ENCODE data around the gene KCTD21.

DNA sequence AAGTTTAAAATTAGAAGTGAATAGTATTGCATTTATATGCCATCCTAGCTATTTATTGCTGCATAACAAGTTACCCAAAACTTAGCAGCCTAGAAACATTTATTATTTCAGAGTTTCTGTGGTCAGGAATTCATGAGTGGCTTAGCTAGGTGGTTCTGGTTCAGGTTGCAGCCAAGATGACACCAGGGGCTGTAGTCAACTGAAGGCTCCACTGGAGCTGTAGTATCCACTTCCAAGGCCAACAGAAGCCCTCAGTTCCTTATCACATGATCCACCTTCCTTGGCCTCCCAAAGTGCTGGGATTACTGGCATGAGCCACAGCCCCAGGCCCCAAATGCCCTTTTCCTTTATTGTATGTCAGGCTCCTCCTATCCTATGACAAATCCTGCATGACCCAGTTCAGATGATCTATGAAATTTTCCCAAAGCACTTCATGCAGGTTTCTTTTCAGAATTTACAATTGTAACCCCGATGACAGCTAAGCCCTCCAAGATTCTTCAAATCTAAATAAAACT lies 42.9 kb downstream of the KCTD21 start:
- TF ChIP-seq EZH2 (IDR thresholded peaks at IDR 0.05; ENCODE audit: low read length, unreplicated experiment): no peak
- TF ChIP-seq, protein P1, sequence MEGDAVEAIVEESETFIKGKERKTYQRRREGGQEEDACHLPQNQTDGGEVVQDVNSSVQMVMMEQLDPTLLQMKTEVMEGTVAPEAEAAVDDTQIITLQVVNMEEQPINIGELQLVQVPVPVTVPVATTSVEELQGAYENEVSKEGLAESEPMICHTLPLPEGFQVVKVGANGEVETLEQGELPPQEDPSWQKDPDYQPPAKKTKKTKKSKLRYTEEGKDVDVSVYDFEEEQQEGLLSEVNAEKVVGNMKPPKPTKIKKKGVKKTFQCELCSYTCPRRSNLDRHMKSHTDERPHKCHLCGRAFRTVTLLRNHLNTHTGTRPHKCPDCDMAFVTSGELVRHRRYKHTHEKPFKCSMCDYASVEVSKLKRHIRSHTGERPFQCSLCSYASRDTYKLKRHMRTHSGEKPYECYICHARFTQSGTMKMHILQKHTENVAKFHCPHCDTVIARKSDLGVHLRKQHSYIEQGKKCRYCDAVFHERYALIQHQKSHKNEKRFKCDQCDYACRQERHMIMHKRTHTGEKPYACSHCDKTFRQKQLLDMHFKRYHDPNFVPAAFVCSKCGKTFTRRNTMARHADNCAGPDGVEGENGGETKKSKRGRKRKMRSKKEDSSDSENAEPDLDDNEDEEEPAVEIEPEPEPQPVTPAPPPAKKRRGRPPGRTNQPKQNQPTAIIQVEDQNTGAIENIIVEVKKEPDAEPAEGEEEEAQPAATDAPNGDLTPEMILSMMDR (conservative IDR thresholded peaks at IDR 0.05; ENCODE audit: low read depth, low read length): no peak
- no peak for TF ChIP-seq EZH2phosphoT487 (IDR thresholded peaks at IDR 0.05; ENCODE audit: borderline replicate concordance, low read length)
